ENCODE measurements around the gene FGF23. TPM values are rescaled to one million over a fixed set of nuclear protein-coding genes. Genes with fewer than 3 reads are reported as not detected.

Gene FGF23
- not detected in 2 replicates for total RNA-seq

- Mint-ChIP-seq H3K9me3 (no peaks in the 10 kb centered on the region), H3K36me3 (ENCODE audit: low read depth) (no peaks in the 10 kb centered on the region), H3K27ac (no peak within 1 kb of the TSS), H3K4me3 (ENCODE audit: low read depth) (no peak within 1 kb of the TSS), H3K27me3 (ENCODE audit: low read depth) (peaks cover 37% of the 10 kb centered on the region), H3K4me1 (ENCODE audit: low read depth) (no peaks in the 10 kb centered on the region)
- DNase-seq (ENCODE audit: low spot score), result no peak
- intact Hi-C loops (cut with micrococcal nuclease), result no loop called here
Measured at GRCh38 chr12:4379405-4379804, at the start of gene FGF23. Gene FGF23 (minus strand): TSS chr12:4379712. CDS start chr12:4379582, 130 bp downstream.

DNA sequence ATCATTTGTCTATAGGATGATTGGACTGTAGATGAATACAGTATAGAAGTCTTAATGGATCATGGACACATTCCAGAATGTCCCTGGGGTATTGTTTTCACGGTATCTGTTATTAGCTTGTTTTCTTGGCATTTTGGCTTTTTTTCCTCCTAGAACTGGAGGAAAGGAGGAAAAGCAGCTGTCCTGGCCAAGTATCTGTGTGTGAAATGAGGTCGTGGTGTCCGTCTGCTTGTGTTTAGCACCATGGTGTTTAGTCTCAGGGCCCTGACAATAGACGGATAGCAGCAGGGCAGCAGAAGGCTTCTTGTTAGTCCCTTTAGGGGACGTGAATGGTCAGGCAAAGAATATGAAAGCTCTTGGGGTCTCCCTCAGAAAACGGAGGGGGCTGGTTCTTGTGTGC lies 44.9 kb upstream of the FGF23 start:
- DNase-seq (ENCODE audit: low spot score), result no peak
- Mint-ChIP-seq H3K4me3 (ENCODE audit: low read depth) (no peak overlapping the region), H3K9me3 (no peaks in the 10 kb centered on the region), H3K27me3 (ENCODE audit: low read depth) (peaks cover 13% of the 10 kb centered on the region), H3K27ac (no peak overlapping the region), H3K36me3 (ENCODE audit: low read depth) (no peaks in the 10 kb centered on the region), H3K4me1 (ENCODE audit: low read depth) (peaks cover 5% of the 10 kb centered on the region)
- intact Hi-C loops (cut with micrococcal nuclease), result no loop called here

GRCh38 chr12:4423528-4424195 lies 44.1 kb upstream of the FGF23 start:
- no peak overlapping the region for H3K27ac Mint-ChIP-seq
- peaks cover 5% of the 10 kb centered on the region for H3K4me1 Mint-ChIP-seq (ENCODE audit: low read depth)
- intact Hi-C loops (cut with micrococcal nuclease), result no loop called here
- no peak for DNase-seq (ENCODE audit: low spot score)
- H3K36me3 Mint-ChIP-seq (ENCODE audit: low read depth), result no peaks in the 10 kb centered on the region
- H3K4me3 Mint-ChIP-seq (ENCODE audit: low read depth), result no peak overlapping the region
- peaks cover 10% of the 10 kb centered on the region for H3K27me3 Mint-ChIP-seq (ENCODE audit: low read depth)
- H3K9me3 Mint-ChIP-seq, result no peaks in the 10 kb centered on the region

DNA sequence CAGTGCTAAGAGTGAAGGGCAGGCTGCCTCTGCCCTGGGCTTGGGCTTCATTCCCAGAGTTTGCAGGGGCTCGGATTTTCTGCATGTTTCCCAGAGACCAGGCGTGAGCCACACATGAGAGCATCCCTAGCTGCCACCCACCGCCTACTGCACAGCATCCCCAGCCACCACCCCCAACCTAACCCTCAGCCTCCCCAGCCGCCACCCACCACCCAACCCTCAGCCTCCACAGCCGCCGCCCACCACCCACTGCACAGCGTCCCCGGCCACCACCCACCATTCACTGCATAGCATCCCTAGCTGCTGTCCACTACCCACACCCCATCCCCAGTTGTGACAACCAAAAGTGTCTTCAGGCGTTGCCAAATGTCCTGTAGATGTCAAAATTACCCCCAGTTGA lies 43.5 kb upstream of the FGF23 start:
- Mint-ChIP-seq H3K36me3 (ENCODE audit: low read depth) (no peaks in the 10 kb centered on the region), H3K4me1 (ENCODE audit: low read depth) (peaks cover 5% of the 10 kb centered on the region), H3K4me3 (ENCODE audit: low read depth) (no peak overlapping the region), H3K27ac (no peak overlapping the region), H3K9me3 (no peaks in the 10 kb centered on the region), H3K27me3 (ENCODE audit: low read depth) (peaks cover 9% of the 10 kb centered on the region)
- intact Hi-C loops (cut with micrococcal nuclease), result no loop called here
- DNase-seq (ENCODE audit: low spot score), result no peak

DNA sequence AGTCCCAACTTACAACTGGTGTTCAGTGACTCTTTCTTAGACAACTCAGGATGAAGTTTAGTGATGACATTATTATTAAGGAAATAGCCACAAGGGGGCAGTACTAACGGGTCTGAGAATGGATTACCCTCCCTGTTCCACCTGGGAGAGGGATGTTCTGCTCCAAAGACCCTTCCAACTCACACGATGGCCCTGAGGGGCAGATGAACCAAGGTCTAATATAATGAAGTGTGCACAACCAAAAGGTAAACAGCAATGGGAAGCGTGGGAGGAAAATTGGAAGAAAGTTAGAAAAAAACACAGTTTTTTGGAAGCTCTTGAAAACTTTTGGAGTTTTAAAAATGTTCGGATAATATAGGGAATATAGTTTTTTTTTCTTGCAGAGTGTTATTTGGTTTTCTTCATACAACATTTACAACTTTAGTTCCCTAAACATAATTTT lies 42.1 kb upstream of the FGF23 start:
- intact Hi-C loops (cut with micrococcal nuclease), result loop anchor here (1.0 kb wide), 1 partner anchor 106 kb away; no protein-coding TSS in a partner anchor
- DNase-seq (ENCODE audit: low spot score), result no peak
- no peak overlapping the region for H3K27ac Mint-ChIP-seq
- H3K4me1 Mint-ChIP-seq (ENCODE audit: low read depth), result peaks cover 8% of the 10 kb centered on the region
- H3K9me3 Mint-ChIP-seq, result no peaks in the 10 kb centered on the region
- H3K36me3 Mint-ChIP-seq (ENCODE audit: low read depth), result no peaks in the 10 kb centered on the region
- no peak overlapping the region for H3K4me3 Mint-ChIP-seq (ENCODE audit: low read depth)
- H3K27me3 Mint-ChIP-seq (ENCODE audit: low read depth), result peaks cover 15% of the 10 kb centered on the region

DNA sequence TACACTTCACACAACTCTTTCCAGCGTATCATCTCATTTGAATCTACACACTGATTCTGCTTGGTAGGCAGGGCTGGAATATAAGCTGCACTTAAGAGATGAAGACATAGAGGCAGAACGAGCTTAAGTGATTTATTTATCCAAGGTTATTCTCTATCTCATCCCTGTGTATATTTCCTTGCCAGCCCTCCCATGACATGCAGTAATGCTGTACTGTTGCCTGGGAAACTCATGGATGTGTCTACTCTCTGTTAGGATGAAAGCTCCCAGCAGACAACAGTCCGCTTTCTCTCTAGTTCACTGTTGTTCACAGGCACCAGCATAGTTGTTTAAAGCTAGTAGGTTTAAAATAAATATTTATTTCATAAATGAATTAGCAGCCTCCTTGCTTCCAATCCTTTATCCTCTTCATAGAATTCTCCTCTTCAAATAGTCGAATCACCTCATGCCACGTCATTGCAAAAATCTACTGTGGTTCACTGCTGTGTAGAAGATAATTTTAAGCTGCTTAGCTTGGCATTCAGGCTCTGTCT lies 40.7 kb upstream of the FGF23 start:
- H3K4me3 Mint-ChIP-seq (ENCODE audit: low read depth), result no peak overlapping the region
- no peak for DNase-seq (ENCODE audit: low spot score)
- peaks cover 22% of the 10 kb centered on the region for H3K27me3 Mint-ChIP-seq (ENCODE audit: low read depth)
- H3K36me3 Mint-ChIP-seq (ENCODE audit: low read depth), result no peaks in the 10 kb centered on the region
- H3K27ac Mint-ChIP-seq, result no peak overlapping the region
- H3K9me3 Mint-ChIP-seq, result no peaks in the 10 kb centered on the region
- H3K4me1 Mint-ChIP-seq (ENCODE audit: low read depth), result peaks cover 19% of the 10 kb centered on the region
- intact Hi-C loops (cut with micrococcal nuclease), result no loop called here

- Mint-ChIP-seq H3K27ac (no peak overlapping the region), H3K4me3 (ENCODE audit: low read depth) (no peak overlapping the region), H3K4me1 (ENCODE audit: low read depth) (peaks cover 32% of the 10 kb centered on the region), H3K9me3 (no peaks in the 10 kb centered on the region), H3K36me3 (ENCODE audit: low read depth) (no peaks in the 10 kb centered on the region), H3K27me3 (ENCODE audit: low read depth) (peaks cover 22% of the 10 kb centered on the region)
- intact Hi-C loops (cut with micrococcal nuclease), result loop anchor here (10.0 kb wide), 1 partner anchor 86 kb away; no protein-coding TSS in a partner anchor
- DNase-seq (ENCODE audit: low spot score), result no peak
Measured at GRCh38 chr12:4418913-4419312, 39.4 kb upstream of the FGF23 start.

- Mint-ChIP-seq H3K9me3 (no peaks in the 10 kb centered on the region), H3K4me3 (ENCODE audit: low read depth) (no peak overlapping the region), H3K36me3 (ENCODE audit: low read depth) (no peaks in the 10 kb centered on the region)
Measured at GRCh38 chr12:4417936-4418335, 38.4 kb upstream of the FGF23 start.

GRCh38 chr12:4417455-4417854 lies 37.9 kb upstream of the FGF23 start:
- Mint-ChIP-seq H3K4me3 (ENCODE audit: low read depth) (no peak overlapping the region), H3K27ac (no peak overlapping the region), H3K36me3 (ENCODE audit: low read depth) (no peaks in the 10 kb centered on the region), H3K9me3 (no peaks in the 10 kb centered on the region), H3K4me1 (ENCODE audit: low read depth) (peaks cover 37% of the 10 kb centered on the region), H3K27me3 (ENCODE audit: low read depth) (peaks cover 24% of the 10 kb centered on the region)
- no peak for DNase-seq (ENCODE audit: low spot score)
- intact Hi-C loops (cut with micrococcal nuclease), result loop anchor here (10.0 kb wide), 1 partner anchor 87 kb away; no protein-coding TSS in a partner anchor

More at GRCh38 chr12:4417936-4418335, 38.4 kb upstream of the FGF23 start:
- Mint-ChIP-seq H3K27me3 (ENCODE audit: low read depth) (peaks cover 22% of the 10 kb centered on the region), H3K27ac (no peak overlapping the region), H3K4me1 (ENCODE audit: low read depth) (peaks cover 37% of the 10 kb centered on the region)
- intact Hi-C loops (cut with micrococcal nuclease), result loop anchor here (10.0 kb wide), 1 partner anchor 87 kb away; no protein-coding TSS in a partner anchor
- DNase-seq (ENCODE audit: low spot score), result no peak

GRCh38 chr12:4416276-4416675 lies 36.8 kb upstream of the FGF23 start:
- intact Hi-C loops (cut with micrococcal nuclease), result loop anchor here (10.0 kb wide), 1 partner anchor 89 kb away; no protein-coding TSS in a partner anchor
- no peak overlapping the region for H3K27ac Mint-ChIP-seq
- H3K27me3 Mint-ChIP-seq (ENCODE audit: low read depth), result peaks cover 32% of the 10 kb centered on the region
- no peak for DNase-seq (ENCODE audit: low spot score)
- no peaks in the 10 kb centered on the region for H3K9me3 Mint-ChIP-seq
- H3K36me3 Mint-ChIP-seq (ENCODE audit: low read depth), result no peaks in the 10 kb centered on the region
- H3K4me1 Mint-ChIP-seq (ENCODE audit: low read depth), result peaks cover 34% of the 10 kb centered on the region
- no peak overlapping the region for H3K4me3 Mint-ChIP-seq (ENCODE audit: low read depth)

DNA sequence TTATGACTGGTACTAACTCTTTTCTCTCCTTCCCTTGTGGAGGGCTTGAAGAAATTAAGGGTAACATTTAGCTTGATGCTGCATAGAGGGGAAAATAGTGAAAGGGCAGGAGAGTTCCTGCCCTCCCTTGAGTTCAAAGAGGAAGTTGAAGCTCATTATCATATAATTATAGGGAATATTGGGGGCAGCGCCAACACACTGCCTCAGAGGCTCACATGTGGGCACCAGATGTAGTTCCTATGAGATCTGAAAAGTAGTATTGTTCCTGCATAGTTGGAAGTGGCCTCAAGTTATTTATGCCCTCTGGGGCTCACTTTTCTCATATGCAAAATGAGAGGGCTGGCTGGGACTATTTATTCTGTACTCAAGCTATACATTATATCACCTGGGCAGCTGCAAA lies 33.0 kb upstream of the FGF23 start:
- intact Hi-C loops (cut with micrococcal nuclease), result loop anchor here (10.0 kb wide), 1 partner anchor 92 kb away; no protein-coding TSS in a partner anchor
- no peaks in the 10 kb centered on the region for H3K9me3 Mint-ChIP-seq

DNA sequence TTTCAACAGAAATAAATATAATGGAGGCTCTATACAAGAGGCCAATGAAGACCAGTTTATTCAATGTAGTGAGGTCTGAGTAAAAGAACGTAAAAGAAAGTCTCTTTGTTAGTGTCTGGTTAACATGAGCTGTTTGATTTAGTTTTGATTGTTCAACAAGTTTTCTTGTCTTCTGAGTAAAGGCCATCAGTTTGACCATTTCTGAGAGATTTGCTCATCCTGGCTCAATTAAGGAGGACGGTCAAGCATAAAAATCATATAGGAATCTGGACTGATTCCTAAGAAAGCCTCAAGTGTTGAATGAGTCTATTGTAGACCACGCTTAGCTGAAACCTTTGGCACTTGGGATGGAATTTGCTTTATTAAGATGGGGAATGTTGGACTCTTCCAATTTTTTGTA lies 32.5 kb upstream of the FGF23 start:
- Mint-ChIP-seq H3K4me1 (ENCODE audit: low read depth) (peaks cover 31% of the 10 kb centered on the region), H3K4me3 (ENCODE audit: low read depth) (no peak overlapping the region), H3K36me3 (ENCODE audit: low read depth) (no peaks in the 10 kb centered on the region), H3K27me3 (ENCODE audit: low read depth) (peaks cover 37% of the 10 kb centered on the region), H3K27ac (no peak overlapping the region), H3K9me3 (no peaks in the 10 kb centered on the region)
- no peak for DNase-seq (ENCODE audit: low spot score)
- intact Hi-C loops (cut with micrococcal nuclease), result loop anchor here (10.0 kb wide), 1 partner anchor 93 kb away; no protein-coding TSS in a partner anchor

More for the DNA sequence above, 33.0 kb upstream of the FGF23 start:
- Mint-ChIP-seq H3K27me3 (ENCODE audit: low read depth) (peaks cover 38% of the 10 kb centered on the region), H3K4me3 (ENCODE audit: low read depth) (no peak overlapping the region), H3K4me1 (ENCODE audit: low read depth) (peaks cover 32% of the 10 kb centered on the region), H3K27ac (no peak overlapping the region), H3K36me3 (ENCODE audit: low read depth) (no peaks in the 10 kb centered on the region)
- DNase-seq (ENCODE audit: low spot score), result no peak

DNA sequence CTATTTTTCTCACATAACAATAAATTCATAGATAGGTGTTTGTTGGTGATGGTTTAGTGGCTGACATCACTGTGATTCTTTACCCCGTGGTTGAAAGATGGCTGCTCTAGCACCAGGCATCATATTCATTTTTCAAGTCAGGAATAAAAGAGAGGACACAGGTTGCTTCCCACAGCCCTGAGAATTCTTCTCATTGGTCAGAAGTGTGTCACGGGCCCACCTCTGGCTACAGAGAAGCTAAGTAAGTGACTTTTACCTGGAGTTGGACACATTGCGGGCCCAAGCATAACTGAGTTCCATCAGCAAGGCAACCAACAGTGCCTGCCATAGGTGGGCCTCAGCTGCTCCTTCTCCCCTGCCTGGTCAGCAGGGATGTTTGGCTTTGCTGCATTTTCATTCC lies 27.6 kb upstream of the FGF23 start:
- intact Hi-C loops (cut with micrococcal nuclease), result no loop called here
- Mint-ChIP-seq H3K9me3 (no peaks in the 10 kb centered on the region), H3K4me3 (ENCODE audit: low read depth) (no peak overlapping the region)

More for the DNA sequence above, 27.6 kb upstream of the FGF23 start:
- H3K4me1 Mint-ChIP-seq (ENCODE audit: low read depth), result no peaks in the 10 kb centered on the region
- H3K36me3 Mint-ChIP-seq (ENCODE audit: low read depth), result no peaks in the 10 kb centered on the region
- H3K27me3 Mint-ChIP-seq (ENCODE audit: low read depth), result peaks cover 21% of the 10 kb centered on the region
- no peak for DNase-seq (ENCODE audit: low spot score)
- no peak overlapping the region for H3K27ac Mint-ChIP-seq
